ENCODE results near the gene TRPV2. TPM values are rescaled to one million over a fixed set of nuclear protein-coding genes. Genes with fewer than 3 reads are reported as not detected.
A peak's percentile ranks its signal among the peaks of the same experiment; 100 is the strongest.

Gene TRPV2
- total RNA-seq, 1 donor from 2014 or later = 5.2 TPM

DNA sequence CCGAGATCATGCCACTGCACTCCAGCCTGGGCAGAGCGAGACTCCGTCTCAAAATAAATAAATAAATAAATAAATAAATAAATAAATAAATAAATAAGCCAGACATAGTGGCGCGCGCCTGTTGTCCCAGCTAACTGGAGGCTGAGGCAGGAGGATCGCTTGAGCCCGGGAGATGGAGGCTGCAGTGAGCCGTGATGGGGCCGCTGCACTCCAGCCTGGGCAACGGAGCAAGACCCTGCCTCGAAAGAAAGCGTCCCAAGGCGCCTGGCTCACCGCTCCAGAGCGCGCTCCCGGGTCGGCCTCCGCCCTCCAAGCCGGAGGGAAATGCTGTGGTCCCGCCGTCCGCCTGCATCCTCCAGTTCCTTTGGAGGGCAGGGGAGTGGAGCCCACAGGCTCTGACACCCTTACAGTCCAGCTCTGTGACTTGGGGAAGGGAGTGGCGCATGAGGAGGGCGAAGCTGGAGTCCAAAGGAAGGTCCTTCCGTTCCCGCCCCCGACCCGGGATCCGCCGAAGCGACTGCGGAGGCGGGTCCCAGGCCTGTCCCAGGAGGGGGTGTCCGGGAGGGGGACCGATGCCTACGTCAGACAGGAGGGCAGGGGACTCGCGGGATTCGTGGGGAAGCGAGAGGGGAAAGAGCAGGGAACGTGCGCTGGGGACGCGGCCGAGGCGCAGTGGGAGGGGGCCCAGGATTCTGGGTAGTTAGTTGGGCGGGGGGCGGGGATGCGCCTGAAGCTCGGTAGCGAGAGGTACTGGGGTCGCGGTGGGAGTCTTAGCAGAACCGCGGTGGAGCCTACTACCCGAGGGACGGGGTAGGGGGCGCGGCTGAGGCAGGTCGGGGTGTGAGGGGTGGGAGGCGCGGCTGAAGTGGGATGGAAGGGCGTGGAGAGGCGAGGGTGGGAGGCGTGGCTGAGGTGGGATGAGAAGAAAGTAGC lies 8.4 kb upstream of the TRPV2 start:
- no peak for DNase-seq

DNA sequence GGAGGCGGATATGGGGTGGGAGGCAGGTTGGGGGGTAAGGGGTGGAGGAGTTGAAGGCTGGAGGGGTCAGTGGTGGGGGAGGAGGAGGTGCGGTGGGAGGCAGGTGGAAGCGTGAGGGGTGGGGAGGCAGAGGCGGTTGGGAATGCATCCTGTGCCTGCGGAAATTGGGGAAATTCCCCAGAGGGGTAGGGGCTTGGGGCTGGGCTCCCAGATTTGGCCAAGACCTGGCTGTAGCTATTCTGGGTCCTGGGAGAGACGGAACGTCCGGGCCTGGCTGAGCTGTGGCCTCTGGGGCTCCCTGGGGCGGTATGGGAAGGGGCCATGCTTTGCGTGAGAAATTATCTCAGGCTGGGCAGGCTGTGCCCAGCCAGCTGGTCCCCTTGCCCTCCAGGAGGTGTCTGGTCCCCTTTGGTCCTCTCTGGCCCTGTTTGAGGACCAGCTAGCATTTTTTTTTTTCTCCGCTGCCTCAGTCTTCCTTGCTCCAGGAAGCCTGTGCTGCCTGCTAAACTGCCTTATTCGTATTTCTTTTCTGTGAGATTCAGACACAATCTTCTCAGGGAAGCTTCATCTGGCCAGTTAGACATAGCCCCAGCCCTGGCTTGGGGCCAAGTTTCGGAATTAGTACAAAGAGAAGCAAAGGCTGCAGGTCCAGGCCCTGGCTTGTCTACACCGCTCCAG lies 7.3 kb upstream of the TRPV2 start:
- no peak for DNase-seq

- DNase-seq = no peak
Observed at GRCh38 chr17:16417399-16417798, 2.0 kb downstream of the TRPV2 start.

DNA sequence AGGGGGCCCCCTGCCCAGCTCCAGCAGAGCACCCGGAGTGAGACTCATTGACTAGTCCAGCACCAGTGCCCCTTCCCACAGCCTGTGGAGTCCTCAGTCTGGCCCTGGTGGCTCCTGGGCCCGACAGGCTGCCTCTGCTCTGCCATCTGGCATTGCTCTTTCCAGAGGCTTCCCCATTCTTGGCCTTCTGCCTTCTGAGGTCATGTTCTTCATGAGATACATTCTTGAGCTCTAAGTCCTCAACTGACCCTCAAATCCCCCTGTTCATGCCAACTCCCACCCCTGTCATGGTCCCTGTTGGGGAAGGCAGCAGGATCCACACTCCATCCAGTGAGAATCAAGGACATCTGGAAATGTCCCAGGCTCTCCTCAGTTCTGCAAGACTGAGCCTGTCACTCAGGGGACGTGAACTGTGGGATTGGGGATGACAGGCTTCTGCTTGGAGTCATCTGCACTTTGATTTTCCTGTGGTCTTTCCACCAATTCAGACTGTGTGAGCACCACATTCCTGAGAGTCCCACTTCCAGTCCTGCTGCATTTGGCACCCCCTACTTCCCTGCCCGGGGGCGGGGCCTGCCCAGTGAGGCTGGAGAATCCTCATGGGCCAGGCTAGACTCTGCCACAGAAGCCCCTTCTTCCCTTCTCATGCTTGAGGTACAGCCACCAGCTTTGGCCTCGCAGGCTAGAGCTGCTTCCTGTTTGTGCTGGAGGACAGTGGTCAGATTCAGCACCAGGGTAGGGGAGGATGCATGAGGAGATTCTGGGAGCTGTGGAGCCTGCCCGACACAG lies 2.7 kb downstream of the TRPV2 start:
- no peak for DNase-seq

DNA sequence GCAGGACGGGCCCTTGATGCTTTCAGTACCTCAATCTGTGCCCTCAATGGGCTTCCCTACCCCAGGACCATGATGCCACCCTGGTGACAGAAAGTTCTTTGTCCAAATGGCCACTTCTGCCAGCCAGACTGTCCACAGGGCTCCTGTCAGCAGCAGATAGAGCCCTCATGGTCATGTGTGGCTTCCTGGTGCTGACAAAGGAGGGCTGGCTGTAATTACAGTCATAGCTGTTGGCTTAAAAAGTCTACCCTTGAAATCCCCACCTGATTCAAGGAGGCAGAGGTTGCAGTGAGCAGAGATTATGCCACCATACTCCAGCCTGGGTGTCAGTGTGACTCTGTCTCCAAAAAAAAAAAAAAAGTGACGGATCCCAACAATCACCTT lies 3.3 kb downstream of the TRPV2 start:
- DNase-seq = no peak

GRCh38 chr17:16419074-16419928 lies 3.9 kb downstream of the TRPV2 start:
- no peak for DNase-seq

- DNase-seq = no peak
Observed at GRCh38 chr17:16419929-16420271, 4.5 kb downstream of the TRPV2 start.

- DNase-seq = no peak
Observed at GRCh38 chr17:16422416-16422815, 7.0 kb downstream of the TRPV2 start.

- DNase-seq = no peak
Observed at GRCh38 chr17:16423226-16423872, 8.0 kb downstream of the TRPV2 start.

DNA sequence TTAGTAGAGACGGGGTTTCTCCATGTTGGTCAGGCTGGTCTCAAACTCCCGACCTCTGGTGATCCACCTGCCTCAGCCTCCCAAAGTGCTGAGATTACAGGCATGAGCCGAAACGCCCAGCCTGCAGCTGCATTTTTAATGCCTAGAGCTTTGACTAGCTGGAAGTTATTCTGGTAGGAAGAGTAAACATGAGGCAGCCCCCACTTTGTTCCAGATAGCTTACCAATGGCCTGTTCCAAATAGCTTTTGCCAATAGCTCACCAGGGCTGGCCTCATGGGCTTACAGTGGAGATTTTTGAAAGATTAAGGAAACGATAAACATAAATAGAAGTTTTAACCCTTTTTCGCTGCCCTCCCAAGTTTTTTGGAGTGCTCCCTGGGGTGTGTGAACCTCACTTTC lies 9.8 kb downstream of the TRPV2 start:
- no peak for DNase-seq

- no peak for DNase-seq
Observed at GRCh38 chr17:16425698-16426659, 10.6 kb downstream of the TRPV2 start.

DNA sequence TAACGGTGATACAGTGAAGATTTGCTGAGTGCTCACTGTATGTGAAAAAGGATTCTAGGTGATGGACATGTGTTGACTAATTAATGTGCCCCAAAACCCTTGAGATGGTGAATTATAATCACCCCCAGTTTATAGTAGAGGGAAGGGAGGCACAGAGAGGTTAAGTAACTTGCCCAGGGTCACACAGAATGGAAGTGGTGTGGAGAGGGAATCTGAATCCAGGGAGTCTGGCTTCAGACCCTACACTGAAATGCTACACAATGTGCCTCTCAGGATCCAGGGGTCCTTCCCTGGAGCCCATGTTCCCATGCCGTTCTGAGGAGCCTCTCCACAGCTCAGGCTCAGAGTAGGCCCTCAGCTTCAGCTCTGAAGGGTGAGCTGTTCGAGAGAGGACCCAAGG lies 11.6 kb downstream of the TRPV2 start:
- DNase-seq = no peak

DNA sequence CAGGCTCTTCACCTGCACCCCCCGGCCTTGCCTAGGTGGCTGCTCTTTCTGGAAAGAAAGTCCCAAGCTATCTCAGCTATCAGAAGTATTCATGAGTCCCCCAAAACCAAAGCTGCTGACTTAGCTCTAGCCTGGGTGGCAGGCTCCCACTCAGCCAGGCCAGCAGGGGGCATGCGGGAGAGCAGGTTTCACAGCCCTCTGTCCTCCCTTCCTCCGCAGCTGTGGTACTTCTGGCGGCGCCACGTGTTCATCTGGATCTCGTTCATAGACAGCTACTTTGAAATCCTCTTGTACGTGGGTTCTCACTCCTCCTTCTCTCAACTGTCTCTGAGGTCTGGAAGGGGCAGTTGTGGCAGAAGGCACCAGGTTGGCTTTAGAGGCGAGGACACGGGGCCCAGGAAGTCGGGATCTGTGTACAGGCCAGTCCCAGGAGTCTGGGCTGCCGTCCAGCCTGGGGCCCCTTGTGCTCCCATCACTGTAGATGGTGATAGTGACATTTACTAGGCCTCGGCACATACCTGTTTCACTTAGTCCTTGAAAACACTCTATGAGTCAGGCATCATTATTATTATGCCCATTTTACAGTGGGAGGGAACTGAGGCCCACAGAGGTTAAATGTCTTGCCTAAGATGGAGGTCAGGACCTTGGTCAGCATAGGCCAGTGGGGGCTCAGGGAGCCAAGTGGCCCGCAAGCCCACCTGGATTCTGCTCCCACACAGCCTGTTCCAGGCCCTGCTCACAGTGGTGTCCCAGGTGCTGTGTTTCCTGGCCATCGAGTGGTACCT lies 12.9 kb downstream of the TRPV2 start:
- DNase-seq = peak; percentile 17

GRCh38 chr17:16429083-16429482 lies 13.7 kb downstream of the TRPV2 start:
- DNase-seq = no peak

GRCh38 chr17:16430650-16431049 lies 15.3 kb downstream of the TRPV2 start:
- DNase-seq = no peak

DNA sequence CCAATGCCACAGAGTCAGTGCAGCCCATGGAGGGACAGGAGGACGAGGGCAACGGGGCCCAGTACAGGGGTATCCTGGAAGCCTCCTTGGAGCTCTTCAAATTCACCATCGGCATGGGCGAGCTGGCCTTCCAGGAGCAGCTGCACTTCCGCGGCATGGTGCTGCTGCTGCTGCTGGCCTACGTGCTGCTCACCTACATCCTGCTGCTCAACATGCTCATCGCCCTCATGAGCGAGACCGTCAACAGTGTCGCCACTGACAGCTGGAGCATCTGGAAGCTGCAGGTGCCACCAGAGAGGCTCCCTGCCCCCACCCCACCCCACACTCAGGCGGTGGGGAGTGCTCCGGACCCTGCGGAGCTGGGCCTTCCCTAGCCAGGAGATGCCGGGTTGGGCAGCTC lies 16.6 kb downstream of the TRPV2 start:
- DNase-seq = no peak

DNA sequence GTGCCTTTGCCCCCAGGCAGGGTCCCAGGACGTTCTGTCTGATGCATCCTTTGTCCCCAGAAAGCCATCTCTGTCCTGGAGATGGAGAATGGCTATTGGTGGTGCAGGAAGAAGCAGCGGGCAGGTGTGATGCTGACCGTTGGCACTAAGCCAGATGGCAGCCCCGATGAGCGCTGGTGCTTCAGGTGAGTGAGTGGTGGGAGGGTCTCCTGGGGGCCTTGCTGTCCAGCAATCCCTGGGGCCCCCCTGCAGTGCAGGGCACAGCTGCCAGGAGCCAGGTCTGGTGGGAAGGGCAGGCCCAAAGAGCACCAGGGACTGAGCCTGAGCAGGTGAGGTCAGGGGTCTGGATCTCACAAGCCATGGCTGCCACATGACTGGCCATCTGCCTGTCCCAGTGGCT lies 18.1 kb downstream of the TRPV2 start:
- no peak for DNase-seq

DNA sequence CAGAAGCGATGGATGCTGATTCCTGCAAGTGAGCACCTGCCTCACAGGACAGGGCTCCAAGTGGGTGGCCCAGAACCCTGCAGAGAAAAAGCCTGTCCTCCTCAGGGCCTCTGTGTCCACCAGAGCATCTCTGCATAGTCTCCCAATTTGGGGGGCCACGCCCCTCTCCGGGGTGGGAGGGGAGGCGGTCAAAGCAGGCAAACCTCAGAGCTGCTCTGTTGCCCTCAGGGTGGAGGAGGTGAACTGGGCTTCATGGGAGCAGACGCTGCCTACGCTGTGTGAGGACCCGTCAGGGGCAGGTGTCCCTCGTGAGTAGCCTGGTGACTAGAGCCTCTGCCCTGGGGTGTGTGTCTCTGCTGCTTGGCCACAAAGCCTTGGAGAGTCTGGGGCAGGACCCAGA lies 19.3 kb downstream of the TRPV2 start:
- no peak for DNase-seq

Measured in skin of body (tissue), 2 donors.